Renal cortical epithelial cell (primary cell): ENCODE measurements around the gene FAM13C. TPM values are rescaled to one million over a fixed set of nuclear protein-coding genes. Genes with fewer than 3 reads are reported as not detected.
"Not testable (repeated sequence)": the region's sequence is repeated elsewhere in the genome, so short reads cannot be mapped to it uniquely, and the experiment has no call there.

Experiments used
- DNase-seq: peaks from one replicate; pipeline ENCODE4 v3.0.0-alpha.2; 2011; ENCODE audit warnings: low read depth
- total RNA-seq: library from RNA; depleted of rRNA; stranded (reverse); fragments of >200 nt; gene quantifications from 2 replicates; pipeline ENCODE4 v1.2.3, GENCODE V29; 2014

Gene FAM13C
- total RNA-seq, 1 donor from 2014 or later = 0.20 TPM

GRCh38 chr10:59276919-59277318, 85.4 kb downstream of the FAM13C start:
- DNase-seq = no peak

- no peak for DNase-seq
Observed at GRCh38 chr10:59276133-59276532, 86.2 kb downstream of the FAM13C start.

GRCh38 chr10:59273445-59273844, 88.9 kb downstream of the FAM13C start:
- no peak for DNase-seq

GRCh38 chr10:59272061-59272460, 90.3 kb downstream of the FAM13C start:
- DNase-seq = no peak

- DNase-seq = no peak
Observed at GRCh38 chr10:59271160-59271559, 91.2 kb downstream of the FAM13C start.

GRCh38 chr10:59270492-59270891, 91.9 kb downstream of the FAM13C start:
- DNase-seq = no peak

GRCh38 chr10:59269651-59270050, 92.7 kb downstream of the FAM13C start:
- no peak for DNase-seq

GRCh38 chr10:59268460-59268859, 93.9 kb downstream of the FAM13C start:
- DNase-seq = no peak

- DNase-seq = no peak
Observed at GRCh38 chr10:59266321-59266720, 96.0 kb downstream of the FAM13C start.

GRCh38 chr10:59265141-59265540, 97.2 kb downstream of the FAM13C start:
- DNase-seq = no peak

- no peak for DNase-seq
Observed at GRCh38 chr10:59258890-59259289, 103.5 kb downstream of the FAM13C start.

- DNase-seq = no peak
Observed at GRCh38 chr10:59257224-59257623, 105.1 kb downstream of the FAM13C start.

GRCh38 chr10:59255463-59255862, 106.9 kb downstream of the FAM13C start:
- no peak for DNase-seq

- no peak for DNase-seq
Observed at GRCh38 chr10:59252491-59252890, 109.9 kb downstream of the FAM13C start.

- DNase-seq = no peak
Observed at GRCh38 chr10:59245686-59246085, 116.7 kb downstream of the FAM13C start.

GRCh38 chr10:59244871-59245270, 117.5 kb downstream of the FAM13C start:
- no peak for DNase-seq

GRCh38 chr10:59243611-59244195, 118.6 kb downstream of the FAM13C start:
- DNase-seq = no peak

GRCh38 chr10:59242991-59243390, 119.4 kb downstream of the FAM13C start:
- DNase-seq = no peak

- no peak for DNase-seq
Observed at GRCh38 chr10:59242057-59242456, 120.3 kb downstream of the FAM13C start.

GRCh38 chr10:59240582-59241183, 121.7 kb downstream of the FAM13C start:
- DNase-seq = peak; percentile 38

- DNase-seq = not testable (repeated sequence)
Observed at GRCh38 chr10:59239108-59239507, 123.2 kb downstream of the FAM13C start.

GRCh38 chr10:59237775-59238174, 124.6 kb downstream of the FAM13C start:
- DNase-seq = no peak

GRCh38 chr10:59236064-59236697, 126.2 kb downstream of the FAM13C start:
- DNase-seq = no peak
